HEK293 (cell line): ENCODE data around the gene HNRNPC.

Experiments used
- OSR2 ChIP-seq: fragments of 450-650 bp; formaldehyde crosslinking; IDR thresholded peaks from 2 replicates; pipeline ENCODE4 v1.5.1; 2016; ENCODE audit warnings: missing biosample characterization, missing genetic modification characterization
- ZNF24 ChIP-seq: fragments of 450-650 bp; formaldehyde crosslinking; IDR thresholded peaks from 2 replicates; pipeline ENCODE4 v1.5.1; 2016; ENCODE audit warnings: missing biosample characterization, missing genetic modification characterization
- ZNF274 ChIP-seq, 2 experiments: fragments of 200-500 bp in 1 of 2; fragments of 450-650 bp in 1 of 2; sonication (Bioruptor generic) in 1 of 2; formaldehyde crosslinking in 1 of 2; IDR thresholded peaks; 2 replicates each; pipeline versions ENCODE4 v1.5.1 to v1.6.1; 2014 to 2016; ENCODE audit warnings: borderline replicate concordance in 1 of 2, inconsistent platforms in 1 of 2, low read length in 1 of 2, missing biosample characterization in 1 of 2, missing genetic modification characterization in 1 of 2
- TF ChIP-seq, protein P1 (sequence below): fragments of 450-650 bp; formaldehyde crosslinking; IDR thresholded peaks from 2 replicates; pipeline ENCODE4 v1.5.1; 2016; ENCODE audit warnings: missing biosample characterization, missing genetic modification characterization
- TF ChIP-seq, protein P2 (sequence below): fragments of 450-650 bp; formaldehyde crosslinking; IDR thresholded peaks from 2 replicates; pipeline ENCODE4 v1.5.1; 2016; ENCODE audit warnings: missing biosample characterization, missing genetic modification characterization

DNA sequence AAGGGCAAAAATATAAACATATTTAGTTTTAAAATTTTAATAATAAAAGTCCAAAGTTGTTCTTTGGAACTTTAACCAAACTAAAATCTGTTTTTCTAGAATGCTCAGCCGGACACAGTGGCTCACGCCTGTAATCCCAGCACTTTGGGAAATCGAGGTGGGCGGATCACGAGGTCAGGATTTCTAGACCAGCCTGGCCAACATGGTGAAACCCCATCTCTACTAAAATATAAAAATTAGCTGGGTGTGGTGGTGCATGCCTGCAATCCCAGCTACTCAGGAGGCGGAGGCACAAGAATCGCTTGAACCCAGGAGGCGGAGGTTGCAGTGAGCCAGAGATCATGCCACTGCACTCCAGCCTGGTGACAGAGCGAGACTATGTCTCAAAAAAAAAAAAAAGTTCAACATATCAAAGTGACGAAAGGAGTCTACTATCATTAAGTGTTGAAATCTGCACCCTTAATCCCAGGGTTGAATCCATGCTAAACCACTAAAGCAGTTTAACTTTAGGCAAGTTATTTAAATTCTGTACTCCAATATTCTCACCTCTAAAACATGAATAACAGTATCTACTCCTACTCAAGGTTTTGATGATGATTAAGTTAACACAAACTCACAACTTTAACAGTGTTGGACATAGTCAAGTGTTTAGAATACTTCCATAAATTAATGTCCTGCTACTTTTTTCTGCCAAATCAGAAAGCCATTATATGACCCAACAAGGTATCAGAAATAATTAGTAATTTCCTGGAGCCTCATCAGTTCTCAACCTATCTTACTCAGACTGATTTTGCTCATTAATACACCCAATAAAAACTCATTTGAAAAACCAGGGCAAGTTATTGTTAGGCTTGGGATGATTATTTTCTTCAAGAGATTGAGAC lies 11.0 kb downstream of the HNRNPC start:
- TF ChIP-seq, protein P1, sequence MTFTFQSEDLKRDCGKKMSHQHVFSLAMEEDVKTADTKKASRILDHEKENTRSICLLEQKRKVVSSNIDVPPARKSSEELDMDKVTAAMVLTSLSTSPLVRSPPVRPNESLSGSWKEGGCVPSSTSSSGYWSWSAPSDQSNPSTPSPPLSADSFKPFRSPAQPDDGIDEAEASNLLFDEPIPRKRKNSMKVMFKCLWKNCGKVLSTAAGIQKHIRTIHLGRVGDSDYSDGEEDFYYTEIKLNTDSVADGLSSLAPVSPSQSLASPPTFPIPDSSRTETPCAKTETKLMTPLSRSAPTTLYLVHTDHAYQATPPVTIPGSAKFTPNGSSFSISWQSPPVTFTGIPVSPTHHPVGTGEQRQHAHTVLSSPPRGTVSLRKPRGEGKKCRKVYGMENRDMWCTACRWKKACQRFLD (tag by site-specific recombination), result no peak
- TF ChIP-seq, protein P2, sequence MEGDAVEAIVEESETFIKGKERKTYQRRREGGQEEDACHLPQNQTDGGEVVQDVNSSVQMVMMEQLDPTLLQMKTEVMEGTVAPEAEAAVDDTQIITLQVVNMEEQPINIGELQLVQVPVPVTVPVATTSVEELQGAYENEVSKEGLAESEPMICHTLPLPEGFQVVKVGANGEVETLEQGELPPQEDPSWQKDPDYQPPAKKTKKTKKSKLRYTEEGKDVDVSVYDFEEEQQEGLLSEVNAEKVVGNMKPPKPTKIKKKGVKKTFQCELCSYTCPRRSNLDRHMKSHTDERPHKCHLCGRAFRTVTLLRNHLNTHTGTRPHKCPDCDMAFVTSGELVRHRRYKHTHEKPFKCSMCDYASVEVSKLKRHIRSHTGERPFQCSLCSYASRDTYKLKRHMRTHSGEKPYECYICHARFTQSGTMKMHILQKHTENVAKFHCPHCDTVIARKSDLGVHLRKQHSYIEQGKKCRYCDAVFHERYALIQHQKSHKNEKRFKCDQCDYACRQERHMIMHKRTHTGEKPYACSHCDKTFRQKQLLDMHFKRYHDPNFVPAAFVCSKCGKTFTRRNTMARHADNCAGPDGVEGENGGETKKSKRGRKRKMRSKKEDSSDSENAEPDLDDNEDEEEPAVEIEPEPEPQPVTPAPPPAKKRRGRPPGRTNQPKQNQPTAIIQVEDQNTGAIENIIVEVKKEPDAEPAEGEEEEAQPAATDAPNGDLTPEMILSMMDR (tag by site-specific recombination), result no peak
- TF ChIP-seq ZNF24 (tag by site-specific recombination) (no peak), ZNF274 (IDR thresholded peaks at IDR 0.05; ENCODE audit: low read length) (no peak), ZNF274 (tag by site-specific recombination; IDR thresholded peaks at IDR 0.05; ENCODE audit: borderline replicate concordance) (no peak), OSR2 (tag by site-specific recombination) (no peak)
